DND-41 (cell line): ENCODE measurements around the gene TRIM14.

ENCODE experiments used
- ATAC-seq: fragments of 200-7000 bp; cut with Tn5 transposase; 3 replicates; pipeline ENCODE4 v1.9.1; 2021; ENCODE audit warnings: low read depth; ENCODE audit not compliant: insufficient read depth
- DNase-seq: peaks from one replicate; pipeline ENCODE4 v3.0.0-alpha.2; 2020
- H2AFZ ChIP-seq: 2 replicates; pipeline ENCODE4 v1.6.0; 2012; ENCODE audit warnings: low read depth, low read length
- H3K27ac ChIP-seq: 2 replicates; pipeline ENCODE4 v1.5.1; 2012; ENCODE audit warnings: low read length, inconsistent platforms
- H3K27me3 ChIP-seq: fragments of 200-600 bp; sonication (generic); 2 replicates; pipeline ENCODE4 v1.6.0; 2012; ENCODE audit warnings: low read length, mild to moderate bottlenecking, inconsistent platforms; ENCODE audit not compliant: insufficient read depth, poor library complexity
- H3K36me3 ChIP-seq: 2 replicates; pipeline ENCODE4 v1.5.1; 2012; ENCODE audit warnings: low read length, inconsistent platforms; ENCODE audit not compliant: insufficient read depth
- H3K4me1 ChIP-seq: 2 replicates; pipeline ENCODE4 v1.5.1; 2012; ENCODE audit warnings: mild to moderate bottlenecking, low read length; ENCODE audit not compliant: insufficient read depth
- H3K4me2 ChIP-seq: 2 replicates; pipeline ENCODE4 v1.6.0; 2012; ENCODE audit warnings: mild to moderate bottlenecking, moderate library complexity, low read length, inconsistent platforms; ENCODE audit not compliant: insufficient read depth
- H3K4me3 ChIP-seq, 2 experiments: fragments of 200-600 bp in 1 of 2; shearing (Covaris generic) in 1 of 2; 2 replicates each; pipeline ENCODE4 v1.5.1; 2012 to 2016; ENCODE audit warnings: inconsistent platforms in 2 of 2, low read length in 2 of 2, mild to moderate bottlenecking in 2 of 2, low read depth in 1 of 2, moderate library complexity in 1 of 2
- H3K79me2 ChIP-seq: 2 replicates; pipeline ENCODE4 v1.6.0; 2012; ENCODE audit warnings: low read length, inconsistent platforms; ENCODE audit not compliant: insufficient read depth
- H3K9ac ChIP-seq: 2 replicates; pipeline ENCODE4 v1.6.0; 2012; ENCODE audit warnings: low read depth, mild to moderate bottlenecking, inconsistent platforms, low read length, moderate library complexity
- H3K9me3 ChIP-seq: 2 replicates; pipeline ENCODE4 v1.5.1; 2012; ENCODE audit warnings: low read length, moderate library complexity, mild to moderate bottlenecking, inconsistent platforms; ENCODE audit not compliant: insufficient read depth, severe bottlenecking
- H4K20me1 ChIP-seq: 2 replicates; pipeline ENCODE4 v1.6.0; 2012; ENCODE audit warnings: low read length; ENCODE audit not compliant: insufficient read depth
- CTCF ChIP-seq: IDR thresholded peaks from 2 replicates; pipeline ENCODE4 v1.5.1; 2012; ENCODE audit warnings: borderline replicate concordance, low read length, moderate library complexity, mild to moderate bottlenecking; ENCODE audit not compliant: poor library complexity, severe bottlenecking; ENCODE audit errors: extremely low read depth
- EZH2 ChIP-seq: IDR thresholded peaks from 3 replicates; pipeline ENCODE4 v1.6.1; 2012; ENCODE audit warnings: borderline replicate concordance, low read depth, mild to moderate bottlenecking, moderate library complexity, low read length, inconsistent platforms; ENCODE audit not compliant: severe bottlenecking

Gene TRIM14

GRCh38 chr9:98064623-98065392 is 54.2 kb downstream of the TRIM14 start:
- TF ChIP-seq CTCF (no peak), EZH2 (no peak)
- no peaks in the 10 kb centered on the region for H4K20me1 ChIP-seq
- no peak overlapping the region for H3K4me3 ChIP-seq
- no peaks in the 10 kb centered on the region for H3K4me1 ChIP-seq
- no peak overlapping the region for H2AFZ ChIP-seq
- DNase-seq (no peak), ATAC-seq (no peak)
- H3K36me3 ChIP-seq: peaks cover 32% of the 10 kb centered on the region
- no peak overlapping the region for H3K9ac ChIP-seq
- no peaks in the 10 kb centered on the region for H3K27me3 ChIP-seq
- no peaks in the 10 kb centered on the region for H3K9me3 ChIP-seq
- H3K79me2 ChIP-seq: peaks cover 4% of the 10 kb centered on the region; the same call in 1 of the 2 replicates
- no peak overlapping the region for H3K27ac ChIP-seq
- no peak overlapping the region for H3K4me2 ChIP-seq

DNA sequence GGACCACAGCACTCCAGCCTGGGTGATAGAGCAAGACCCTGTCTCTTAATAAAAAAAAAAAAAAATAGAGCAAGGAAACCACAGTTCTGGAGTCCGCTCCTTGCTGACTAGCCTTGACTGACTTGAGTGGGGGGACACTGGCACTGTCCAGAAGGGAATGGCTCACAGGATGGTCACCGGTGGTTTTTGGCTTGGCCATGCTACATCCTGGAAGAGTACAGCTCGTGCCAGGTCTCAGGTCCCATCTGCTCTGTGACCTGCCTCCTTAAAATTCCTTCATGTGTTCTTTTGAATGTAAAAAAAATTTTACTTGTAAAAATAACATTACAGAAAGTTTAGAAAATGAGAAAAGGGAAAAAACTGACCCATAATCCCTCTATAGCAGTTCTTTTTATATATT is 56.9 kb downstream of the TRIM14 start:
- no peak overlapping the region for H3K4me3 ChIP-seq
- no peak overlapping the region for H3K27ac ChIP-seq
- no peaks in the 10 kb centered on the region for H3K27me3 ChIP-seq
- H2AFZ ChIP-seq: no peak overlapping the region
- H3K36me3 ChIP-seq: peaks cover 28% of the 10 kb centered on the region
- H4K20me1 ChIP-seq: no peaks in the 10 kb centered on the region; the same call in 1 of the 2 replicates
- TF ChIP-seq CTCF: no peak
- TF ChIP-seq EZH2: no peak
- DNase-seq (no peak), ATAC-seq (no peak)
- no peak overlapping the region for H3K4me2 ChIP-seq
- peaks cover 17% of the 10 kb centered on the region for H3K4me1 ChIP-seq
- H3K79me2 ChIP-seq: peaks cover 15% of the 10 kb centered on the region
- no peak overlapping the region for H3K9ac ChIP-seq
- H3K9me3 ChIP-seq: no peaks in the 10 kb centered on the region

DNA sequence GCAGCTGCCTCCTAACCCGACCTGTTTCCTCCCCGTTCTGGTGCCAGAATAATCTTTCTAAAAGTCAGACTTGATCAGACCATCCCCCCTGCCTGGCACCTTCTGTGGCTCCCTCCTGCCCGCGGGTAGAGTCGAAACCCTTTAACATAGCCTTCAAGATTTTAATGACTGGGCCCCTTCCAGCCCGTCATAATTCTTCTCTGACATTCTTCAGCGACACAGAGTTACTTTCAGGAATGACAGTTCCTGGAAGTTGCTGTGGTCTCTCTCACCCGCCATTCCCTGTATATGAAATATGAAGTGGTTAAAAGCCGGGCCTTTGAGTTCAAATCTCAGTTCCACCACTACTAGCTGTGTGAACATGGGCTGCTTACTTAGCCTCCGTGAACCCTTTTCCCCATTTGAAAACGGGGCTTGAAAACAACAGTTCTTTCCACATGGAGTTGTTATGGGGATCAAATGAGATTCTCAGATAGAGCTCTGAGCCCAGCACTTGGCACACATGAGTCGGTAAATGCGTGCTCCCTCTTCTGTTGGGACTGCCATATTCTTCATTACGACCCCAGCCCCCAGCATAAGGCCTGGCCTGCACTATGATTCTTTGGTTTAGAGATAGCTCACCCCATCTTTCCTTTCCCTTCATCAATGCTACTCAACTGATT is 61.8 kb downstream of the TRIM14 start:
- Histone ChIP-seq H3K4me1 (peaks cover 27% of the 10 kb centered on the region), H3K4me2 (peak overlapping the region; percentile 97), H3K36me3 (peaks cover 8% of the 10 kb centered on the region), H4K20me1 (no peaks in the 10 kb centered on the region; the same call in 1 of the 2 replicates), H3K27me3 (no peaks in the 10 kb centered on the region), H3K9me3 (no peaks in the 10 kb centered on the region), H2AFZ (peak overlapping the region; percentile 75), H3K27ac (peak overlapping the region; percentile 37), H3K9ac (peak overlapping the region; percentile 69), H3K79me2 (peaks cover 20% of the 10 kb centered on the region), H3K4me3 (peak overlapping the region; percentile 36 to 63)
- ATAC-seq (no peak; the same call in 2 of the 3 replicates), DNase-seq (no peak)
- no peak for TF ChIP-seq CTCF
- TF ChIP-seq EZH2: no peak
